ACHN (cell line): ENCODE data around the gene UBE2E1.
"Not testable (repeated sequence)": the region's sequence is repeated elsewhere in the genome, so short reads cannot be mapped to it uniquely, and the experiment has no call there.

Experiments used
- DNase-seq: peaks from one replicate; pipeline ENCODE4 v3.0.0-alpha.2; 2015
- in situ Hi-C: cut with HindIII; loops from 2 replicates; pipeline ENCODE4 v1.10.0; 2017; ENCODE audit warnings: low sequenced_read_pairs, low pct_ligation_motif_present, low pct_unique_long_range_greater_than_20kb

The UBE2E1 gene

GRCh38 chr3:23835802-23836201, 30.0 kb downstream of the UBE2E1 start:
- DNase-seq = no peak
- in situ Hi-C loops = no loop called here

GRCh38 chr3:23836536-23837230, 30.9 kb downstream of the UBE2E1 start:
- in situ Hi-C loops = no loop called here
- no peak for DNase-seq

GRCh38 chr3:23837286-23837685, 31.5 kb downstream of the UBE2E1 start:
- in situ Hi-C loops = no loop called here
- DNase-seq = no peak

GRCh38 chr3:23837691-23838090, 31.9 kb downstream of the UBE2E1 start:
- no peak for DNase-seq
- in situ Hi-C loops = no loop called here

GRCh38 chr3:23840521-23840920, 34.8 kb downstream of the UBE2E1 start:
- no peak for DNase-seq
- in situ Hi-C loops = no loop called here

- in situ Hi-C loops = no loop called here
- DNase-seq = no peak
Observed at GRCh38 chr3:23843869-23844268, 38.1 kb downstream of the UBE2E1 start.

GRCh38 chr3:23845326-23846216, 39.8 kb downstream of the UBE2E1 start:
- in situ Hi-C loops = no loop called here
- no peak for DNase-seq

- in situ Hi-C loops, DNase-seq: not testable (repeated sequence)
Observed at GRCh38 chr3:23849462-23849861, 43.7 kb downstream of the UBE2E1 start.

GRCh38 chr3:23856286-23856685, 50.5 kb downstream of the UBE2E1 start:
- DNase-seq = no peak

GRCh38 chr3:23859012-23859743, 53.4 kb downstream of the UBE2E1 start:
- in situ Hi-C loops = no loop called here
- DNase-seq = no peak

More at GRCh38 chr3:23856286-23856685, 50.5 kb downstream of the UBE2E1 start:
- in situ Hi-C loops = no loop called here

- DNase-seq = no peak
- in situ Hi-C loops = no loop called here
Observed at GRCh38 chr3:23859839-23860382, 54.2 kb downstream of the UBE2E1 start.

- in situ Hi-C loops = no loop called here
- DNase-seq = no peak
Observed at GRCh38 chr3:23861689-23862088, 55.9 kb downstream of the UBE2E1 start.

GRCh38 chr3:23863060-23863459, 57.3 kb downstream of the UBE2E1 start:
- DNase-seq = no peak
- in situ Hi-C loops = no loop called here

- in situ Hi-C loops = no loop called here
- no peak for DNase-seq
Observed at GRCh38 chr3:23864931-23865330, 59.2 kb downstream of the UBE2E1 start.

- DNase-seq = no peak
Observed at GRCh38 chr3:23865595-23866396, 60.0 kb downstream of the UBE2E1 start.

GRCh38 chr3:23867400-23867799, 61.6 kb downstream of the UBE2E1 start:
- no peak for DNase-seq
- in situ Hi-C loops = no loop called here

More at GRCh38 chr3:23865595-23866396, 60.0 kb downstream of the UBE2E1 start:
- in situ Hi-C loops = no loop called here

- no peak for DNase-seq
- in situ Hi-C loops = no loop called here
Observed at GRCh38 chr3:23867838-23868237, 62.1 kb downstream of the UBE2E1 start.

- in situ Hi-C loops = no loop called here
Observed at GRCh38 chr3:23869977-23870662, 64.4 kb downstream of the UBE2E1 start.

More at GRCh38 chr3:23869977-23870662, 64.4 kb downstream of the UBE2E1 start:
- no peak for DNase-seq
